Measurements from ENCODE around the gene SHROOM1.

- TF ChIP-seq POLR2AphosphoS5 (IDR thresholded peaks at IDR 0.05) (no peak), CTCF (IDR thresholded peaks at IDR 0.05) (no peak)
Measured at GRCh38 chr5:132859889-132860437, 29.5 kb upstream of the SHROOM1 start.

Measured in prostate gland (tissue), 2 donors.